Smooth muscle cell (in vitro differentiated cells): ENCODE results near the gene CNNM4. TPM values are rescaled to one million over a fixed set of nuclear protein-coding genes. Genes with fewer than 3 reads are reported as not detected.

Experiments
- DNase-seq: peaks from one replicate; lab custom pipeline; 2025; ENCODE audit not compliant: unreplicated experiment; lab: John Stamatoyannopoulos, UW
- H2AFZ ChIP-seq: fragments of 200-600 bp; sonication (generic); 2 replicates; pipeline ENCODE4 v1.6.0; 2016; ENCODE audit warnings: antibody characterized with exemption, low read depth, mild to moderate bottlenecking
- H3F3A ChIP-seq: fragments of 200-600 bp; sonication (generic); 2 replicates; pipeline ENCODE4 v1.6.0; 2017; ENCODE audit warnings: antibody characterized with exemption, low read depth
- H3K27ac ChIP-seq: fragments of 200-600 bp; sonication (generic); 2 replicates; pipeline ENCODE4 v1.5.1; 2016; ENCODE audit warnings: low read depth, mild to moderate bottlenecking
- H3K27me3 ChIP-seq: fragments of 200-600 bp; sonication (generic); 2 replicates; pipeline ENCODE4 v1.6.1; 2016; ENCODE audit warnings: low read depth, mild to moderate bottlenecking
- H3K36me3 ChIP-seq: fragments of 200-600 bp; sonication (generic); 2 replicates; pipeline ENCODE4 v1.5.1; 2016; ENCODE audit warnings: low read depth
- H3K4me1 ChIP-seq: fragments of 200-600 bp; sonication (generic); 2 replicates; pipeline ENCODE4 v1.5.1; 2016; ENCODE audit warnings: low read depth
- H3K4me2 ChIP-seq: fragments of 200-600 bp; sonication (generic); 2 replicates; pipeline ENCODE4 v1.6.0; 2016; ENCODE audit warnings: mild to moderate bottlenecking
- H3K4me3 ChIP-seq: fragments of 200-600 bp; sonication (generic); 2 replicates; pipeline ENCODE4 v1.5.1; 2016; ENCODE audit warnings: mild to moderate bottlenecking
- H3K79me2 ChIP-seq: fragments of 200-600 bp; sonication (generic); 2 replicates; pipeline ENCODE4 v1.6.0; 2016; ENCODE audit warnings: low read depth, mild to moderate bottlenecking
- H3K9ac ChIP-seq: fragments of 200-600 bp; sonication (generic); 2 replicates; pipeline ENCODE4 v1.6.0; 2016; ENCODE audit warnings: low read depth
- H3K9me3 ChIP-seq: fragments of 200-600 bp; sonication (generic); replicated peaks from 2 replicates; pipeline ENCODE4 v1.5.1; 2016; ENCODE audit warnings: low read depth
- H4K20me1 ChIP-seq: fragments of 200-600 bp; sonication (generic); 2 replicates; pipeline ENCODE4 v1.6.0; 2016; ENCODE audit warnings: low read depth
- WGBS: methylation state at CpG from one replicate; pipeline ENCODE4 v1.1.7; 2016; ENCODE audit warnings: low lambda C conversion rate; 5-methylcytosine and 5-hydroxymethylcytosine counted together
- polyA plus RNA-seq: library from polyadenylated mRNA; unstranded; fragments of >200 nt; fragmentation: Nextera tagmentation; extraction: Ambion mirVana; gene quantifications from 2 replicates; pipeline ENCODE4 v1.2.1, GENCODE V29; 2016
- total RNA-seq: library from RNA; depleted of rRNA; stranded (reverse); fragments of >200 nt; gene quantifications from 2 replicates; pipeline ENCODE4 v1.2.3, GENCODE V29; 2014
- TF ChIP-seq, protein P1 (sequence below): fragments of 200-600 bp; sonication (generic); IDR thresholded peaks from 2 replicates; pipeline ENCODE4 v1.5.1; 2017; ENCODE audit warnings: borderline replicate concordance, mild to moderate bottlenecking, antibody characterized with exemption; ENCODE audit not compliant: insufficient read depth, poor library complexity, severe bottlenecking

Gene CNNM4
- total and polyA plus RNA-seq, 2 experiments from 2014 or later: 7.2 to 10.1 TPM

DNA sequence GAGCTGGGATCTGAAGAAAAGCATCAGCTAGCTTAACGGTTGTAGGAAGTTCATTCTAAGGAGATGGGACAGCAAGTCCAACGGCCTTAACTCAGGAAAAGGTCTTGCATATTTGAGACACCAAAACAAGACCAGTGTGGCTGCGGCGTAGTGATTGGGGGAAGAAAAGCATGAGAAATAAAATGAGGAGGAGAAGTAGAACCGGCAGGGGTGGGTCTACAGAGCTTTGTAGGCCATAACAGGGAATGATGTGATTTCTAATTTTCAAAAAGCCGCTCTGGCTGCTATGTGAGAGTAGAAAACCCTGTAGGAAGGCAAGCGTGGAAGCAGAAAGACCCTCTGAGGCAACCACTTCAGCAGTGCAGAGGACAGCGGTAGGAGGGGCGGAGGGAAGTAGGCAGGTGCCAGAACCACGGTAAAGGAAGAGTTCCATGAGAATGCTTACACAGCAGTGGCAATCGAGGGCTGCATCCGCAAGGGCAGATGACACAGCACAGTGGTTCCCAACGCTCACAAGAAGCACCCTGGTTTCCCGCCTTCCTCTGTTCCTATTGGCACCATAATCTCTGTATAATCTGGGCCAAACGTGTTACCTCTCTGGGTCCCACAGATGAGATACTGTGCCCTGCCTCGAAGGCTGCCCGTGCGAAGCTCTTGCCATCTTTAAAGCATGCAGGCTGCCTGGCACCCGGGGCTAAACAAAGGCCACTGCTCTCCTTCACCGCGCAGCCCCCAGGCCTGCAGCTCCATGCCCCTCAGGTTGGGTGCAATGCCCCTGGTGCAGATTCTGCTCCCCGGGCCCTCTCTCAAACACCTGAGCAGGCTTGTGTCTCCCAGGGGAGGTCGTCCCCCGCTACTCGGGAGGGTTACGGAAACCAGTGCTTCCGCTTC is 96.3 kb downstream of the CNNM4 start:
- H4K20me1 ChIP-seq: peaks cover 31% of the 10 kb centered on the region
- H3K79me2 ChIP-seq: peaks cover 26% of the 10 kb centered on the region
- peak overlapping the region; percentile 48 for H3K9ac ChIP-seq
- peak overlapping the region; percentile 100 for H3K4me2 ChIP-seq
- H3K4me3 ChIP-seq: peak overlapping the region; percentile 82
- no peaks in the 10 kb centered on the region for H3K36me3 ChIP-seq
- H2AFZ ChIP-seq: peak overlapping the region; percentile 84
- TF ChIP-seq, protein P1, sequence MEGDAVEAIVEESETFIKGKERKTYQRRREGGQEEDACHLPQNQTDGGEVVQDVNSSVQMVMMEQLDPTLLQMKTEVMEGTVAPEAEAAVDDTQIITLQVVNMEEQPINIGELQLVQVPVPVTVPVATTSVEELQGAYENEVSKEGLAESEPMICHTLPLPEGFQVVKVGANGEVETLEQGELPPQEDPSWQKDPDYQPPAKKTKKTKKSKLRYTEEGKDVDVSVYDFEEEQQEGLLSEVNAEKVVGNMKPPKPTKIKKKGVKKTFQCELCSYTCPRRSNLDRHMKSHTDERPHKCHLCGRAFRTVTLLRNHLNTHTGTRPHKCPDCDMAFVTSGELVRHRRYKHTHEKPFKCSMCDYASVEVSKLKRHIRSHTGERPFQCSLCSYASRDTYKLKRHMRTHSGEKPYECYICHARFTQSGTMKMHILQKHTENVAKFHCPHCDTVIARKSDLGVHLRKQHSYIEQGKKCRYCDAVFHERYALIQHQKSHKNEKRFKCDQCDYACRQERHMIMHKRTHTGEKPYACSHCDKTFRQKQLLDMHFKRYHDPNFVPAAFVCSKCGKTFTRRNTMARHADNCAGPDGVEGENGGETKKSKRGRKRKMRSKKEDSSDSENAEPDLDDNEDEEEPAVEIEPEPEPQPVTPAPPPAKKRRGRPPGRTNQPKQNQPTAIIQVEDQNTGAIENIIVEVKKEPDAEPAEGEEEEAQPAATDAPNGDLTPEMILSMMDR: no peak
- H3K9me3 ChIP-seq: no peaks in the 10 kb centered on the region
- H3F3A ChIP-seq: peaks cover 15% of the 10 kb centered on the region
- no peaks in the 10 kb centered on the region for H3K27me3 ChIP-seq
- peaks cover 16% of the 10 kb centered on the region for H3K4me1 ChIP-seq
- peak overlapping the region; percentile 10 for H3K27ac ChIP-seq
- DNase-seq: no peak
- 28% methylated on average over 26 of the region's 27 CpGs for WGBS

DNA sequence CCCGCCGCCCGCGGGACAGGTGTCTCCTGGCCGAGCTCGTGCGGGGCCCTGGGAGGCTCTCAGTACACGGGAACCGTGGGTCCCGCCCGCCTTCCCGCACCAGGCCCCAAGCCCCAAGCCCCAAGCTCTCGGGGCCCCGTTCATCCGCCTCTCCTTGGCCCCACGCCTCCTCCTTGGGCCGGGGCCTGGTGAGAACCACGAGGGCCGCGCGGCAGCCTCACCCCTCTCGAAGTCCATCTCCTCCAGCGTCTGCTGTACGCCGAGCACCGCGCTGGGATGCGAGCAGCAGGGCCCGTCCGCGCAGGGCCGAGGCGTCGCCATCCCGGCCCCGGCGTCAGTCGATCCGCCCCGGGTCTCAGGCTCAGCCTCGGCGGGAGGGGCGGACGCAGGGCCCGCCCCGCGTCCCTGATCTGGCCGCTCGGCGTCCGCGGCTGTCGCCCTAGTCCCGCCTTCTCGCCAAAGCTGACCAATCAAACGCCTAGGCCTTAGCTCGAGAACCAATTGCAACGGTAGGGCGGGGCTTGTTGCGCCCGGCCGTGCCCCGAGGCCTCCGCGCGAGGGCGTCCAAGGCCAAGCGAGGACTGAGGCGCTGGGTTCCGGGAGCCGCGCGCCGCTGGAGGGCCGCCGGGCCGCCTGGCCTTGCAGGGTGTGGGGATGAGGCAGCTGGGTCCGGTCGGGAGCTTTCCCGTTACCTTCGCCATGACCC is 97.1 kb downstream of the CNNM4 start, which contains the start of gene ANKRD39:
Gene ANKRD39, minus strand, starts transcription at position 350 of the 706 bp plus-strand sequence. Its CDS starts 29 bp downstream, at position 321.
- Histone ChIP-seq H2AFZ (peak within 1 kb of the TSS; percentile 84), H3K27ac (peak within 1 kb of the TSS; percentile 62), H3K4me2 (peak within 1 kb of the TSS; percentile 100), H3K9me3 (no peaks in the 10 kb centered on the region), H4K20me1 (peaks cover 39% of the 10 kb centered on the region), H3K79me2 (peaks cover 26% of the 10 kb centered on the region), H3K4me1 (peaks cover 16% of the 10 kb centered on the region), H3K27me3 (no peaks in the 10 kb centered on the region), H3K36me3 (no peaks in the 10 kb centered on the region), H3K4me3 (peak within 1 kb of the TSS; percentile 82), H3F3A (peaks cover 20% of the 10 kb centered on the region), H3K9ac (peak within 1 kb of the TSS; percentile 48)
- TF ChIP-seq, protein P1: peak; percentile 74
- WGBS: under 1% methylated on average over 75 of the region's 81 CpGs
- peak; percentile 89 for DNase-seq

DNA sequence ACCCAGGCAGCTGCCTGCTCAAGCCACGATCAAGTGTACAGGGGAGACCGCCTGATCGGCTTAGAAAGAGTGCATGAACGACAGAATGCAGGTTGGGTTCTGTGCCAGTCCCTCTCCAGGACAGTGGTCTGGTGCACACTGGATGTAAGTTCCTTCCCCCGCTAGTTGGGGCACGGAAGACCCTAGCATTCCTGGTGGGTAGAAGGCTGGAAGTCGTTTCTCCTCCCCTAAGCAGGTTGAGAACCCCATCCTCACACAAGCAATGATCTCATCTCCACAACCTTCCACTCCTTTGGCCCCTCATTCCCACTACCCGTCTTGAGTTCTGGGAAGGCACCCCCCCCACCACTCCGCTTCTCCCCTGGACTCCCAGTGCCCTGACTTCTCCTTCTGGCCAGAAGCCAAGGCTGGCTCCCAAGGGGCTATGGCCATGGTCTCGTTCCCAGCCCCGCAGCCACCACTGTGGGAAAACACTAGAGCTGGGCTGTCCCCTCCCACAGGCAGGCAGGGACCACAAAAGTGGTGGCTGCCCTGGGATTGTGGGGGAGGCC is 98.5 kb downstream of the CNNM4 start:
- Histone ChIP-seq H3K4me1 (peaks cover 16% of the 10 kb centered on the region), H3K9me3 (no peaks in the 10 kb centered on the region), H3K27ac (peak overlapping the region; percentile 62), H3K36me3 (no peaks in the 10 kb centered on the region), H2AFZ (no peak overlapping the region), H3K4me3 (peak overlapping the region; percentile 82), H3K4me2 (peak overlapping the region; percentile 83), H3K79me2 (peaks cover 28% of the 10 kb centered on the region), H4K20me1 (peaks cover 53% of the 10 kb centered on the region), H3K9ac (no peak overlapping the region), H3K27me3 (no peaks in the 10 kb centered on the region), H3F3A (peaks cover 26% of the 10 kb centered on the region)
- 33% methylated on average over 11 of the region's 11 CpGs for WGBS
- no peak for DNase-seq
- TF ChIP-seq, protein P1: no peak
